Stomach (tissue), 4 donors: ENCODE results near the gene TFF2.

Experiments
- CTCF ChIP-seq, 7 experiments: fragments of 450-650 bp in 4 of 7; fragments of 200-600 bp in 3 of 7; sonication (generic) in 3 of 7; IDR thresholded peaks; one replicate each; pipeline ENCODE4 v1.5.1; 2016 to 2019; ENCODE audit warnings: antibody characterized with exemption in 7 of 7, control low read depth in 2 of 7, mild to moderate bottlenecking in 1 of 7
- POLR2A ChIP-seq, 4 donors: fragments of 450-650 bp; IDR thresholded peaks; one replicate each; pipeline ENCODE4 v1.6.1; 2016; ENCODE audit warnings: antibody characterized with exemption in 4 of 4, control low read depth in 2 of 4, mild to moderate bottlenecking in 1 of 4, moderate library complexity in 1 of 4
- POLR2AphosphoS5 ChIP-seq, 3 donors: sonication (generic); formaldehyde crosslinking; IDR thresholded peaks; one replicate each; pipeline ENCODE4 v1.6.1; 2016; ENCODE audit warnings: antibody characterized with exemption in 3 of 3

DNA sequence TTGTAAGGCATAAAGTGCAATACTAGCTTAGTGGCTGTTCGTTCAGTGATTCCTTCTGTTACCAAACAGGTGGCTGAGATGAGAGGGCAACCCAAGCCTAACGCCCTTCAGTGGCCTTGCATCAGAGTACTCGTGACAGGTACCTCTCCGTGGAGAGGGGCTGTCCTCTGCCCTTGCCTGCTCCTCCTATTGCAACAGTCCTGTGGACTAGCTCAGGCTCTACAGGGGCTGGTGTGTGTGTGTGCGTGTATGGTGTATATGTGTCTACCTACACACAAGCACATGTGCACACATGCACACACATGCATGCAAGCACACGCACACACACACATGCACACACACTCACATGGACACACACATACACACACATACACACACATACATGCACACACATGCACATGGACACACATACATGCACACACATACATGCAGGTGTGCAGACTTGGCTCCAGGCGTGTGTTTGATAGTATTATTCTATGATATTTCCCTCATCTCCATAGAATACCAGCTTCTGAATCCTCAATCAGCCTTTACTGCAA is 50.7 kb downstream of the TFF2 start:
- no peak for TF ChIP-seq POLR2AphosphoS5 (IDR thresholded peaks at IDR 0.05)
- no peak for TF ChIP-seq CTCF (IDR thresholded peaks at IDR 0.05)
- no peak for TF ChIP-seq POLR2A (IDR thresholded peaks at IDR 0.05)
